Activated CD8-positive, alpha-beta memory T cell treated with anti-CD3 and anti-CD28 coated beads, Interleukin-2, amount 50 U/mL, for 24 hours (primary cell): ENCODE data around the gene BTNL3.
"Not testable (repeated sequence)": the region's sequence is repeated elsewhere in the genome, so short reads cannot be mapped to it uniquely, and the experiment has no call there.

Experiments
- DNase-seq: peaks from one replicate; pipeline ENCODE4 v3.0.0-alpha.2; 2020; ENCODE audit errors: extremely low read depth

The BTNL3 gene

DNA sequence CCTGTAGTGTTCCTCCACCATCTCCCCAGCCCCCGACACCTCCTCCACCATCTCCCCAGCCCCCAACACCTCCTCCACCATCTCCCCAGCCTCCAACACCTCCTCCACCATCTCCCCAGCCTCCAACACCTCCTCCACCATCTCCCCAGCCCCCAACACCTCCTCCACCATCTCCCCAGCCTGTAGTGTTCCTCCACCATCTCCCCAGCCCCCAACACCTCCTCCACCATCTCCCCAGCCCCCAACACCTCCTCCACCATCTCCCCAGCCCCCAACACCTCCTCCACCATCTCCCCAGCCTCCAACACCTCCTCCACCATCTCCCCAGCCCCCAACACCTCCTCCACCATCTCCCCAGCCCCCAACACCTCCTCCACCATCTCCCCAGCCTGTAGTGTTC is 57.2 kb downstream of the BTNL3 start:
- DNase-seq: not testable (repeated sequence)

DNA sequence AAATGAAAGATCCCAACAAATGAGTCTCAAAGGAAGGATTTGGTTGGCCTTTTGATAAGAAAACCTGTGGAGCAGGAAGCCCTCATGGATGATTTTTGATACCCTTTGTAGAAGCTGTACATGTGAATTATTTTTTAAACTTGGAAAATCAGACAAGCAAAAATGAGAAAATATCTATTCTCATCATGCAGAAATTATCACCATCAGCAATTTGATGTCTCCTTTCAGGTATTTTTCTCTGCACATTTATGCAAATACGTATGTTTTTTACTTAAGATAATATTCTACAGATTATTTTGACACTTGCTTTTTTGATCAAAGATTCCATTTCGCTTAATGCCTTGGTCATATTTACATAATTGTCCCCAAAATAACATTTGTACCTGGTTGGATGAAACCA is 58.6 kb downstream of the BTNL3 start:
- DNase-seq: no peak

- no peak for DNase-seq
Observed at GRCh38 chr5:181047921-181048320, 59.3 kb downstream of the BTNL3 start.

- DNase-seq: no peak
Observed at GRCh38 chr5:181050016-181050415, 61.4 kb downstream of the BTNL3 start.

- DNase-seq: no peak
Observed at GRCh38 chr5:181051841-181052671, 63.4 kb downstream of the BTNL3 start.

DNA sequence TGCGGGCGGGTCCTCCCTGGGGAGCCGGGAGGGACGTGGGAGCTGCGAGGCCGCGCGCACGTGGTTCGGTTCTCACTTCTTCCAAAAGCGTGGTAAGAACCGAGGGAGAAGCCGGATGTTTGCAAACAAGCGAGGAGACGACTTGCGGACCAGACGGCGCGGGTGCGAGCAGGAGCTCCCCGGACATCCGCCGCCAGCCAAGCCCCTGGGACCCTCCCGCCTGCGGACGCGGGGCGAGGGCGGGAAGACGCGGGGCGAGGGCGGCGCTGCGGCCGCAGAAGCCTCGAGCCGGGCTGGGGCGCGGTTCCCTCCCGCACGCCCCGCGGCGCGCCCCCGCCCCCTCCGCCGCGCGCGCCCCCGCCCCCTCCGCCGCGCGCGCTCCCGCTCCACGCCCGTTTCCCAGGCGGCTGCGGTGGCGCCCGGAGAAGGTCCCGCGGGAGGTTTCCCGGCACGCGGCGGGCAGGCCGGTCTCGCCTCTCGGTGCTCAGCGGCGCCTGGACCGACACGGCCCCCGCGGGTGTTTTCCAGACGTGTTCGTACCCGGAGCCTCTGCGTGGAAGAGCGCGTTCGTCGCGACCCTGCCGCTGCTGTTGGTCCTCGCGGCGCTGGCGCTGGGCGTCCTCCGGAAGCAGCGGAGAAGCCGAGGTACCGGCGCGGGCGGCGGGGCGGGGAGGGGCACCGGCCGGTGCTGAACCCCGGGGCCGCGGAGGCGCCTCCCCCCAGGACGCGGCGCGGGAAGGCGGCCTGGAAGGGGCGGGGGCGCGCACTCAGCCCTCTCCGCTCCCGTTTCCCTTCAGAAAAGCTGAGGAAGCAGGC is 64.2 kb downstream of the BTNL3 start:
- DNase-seq: no peak

DNA sequence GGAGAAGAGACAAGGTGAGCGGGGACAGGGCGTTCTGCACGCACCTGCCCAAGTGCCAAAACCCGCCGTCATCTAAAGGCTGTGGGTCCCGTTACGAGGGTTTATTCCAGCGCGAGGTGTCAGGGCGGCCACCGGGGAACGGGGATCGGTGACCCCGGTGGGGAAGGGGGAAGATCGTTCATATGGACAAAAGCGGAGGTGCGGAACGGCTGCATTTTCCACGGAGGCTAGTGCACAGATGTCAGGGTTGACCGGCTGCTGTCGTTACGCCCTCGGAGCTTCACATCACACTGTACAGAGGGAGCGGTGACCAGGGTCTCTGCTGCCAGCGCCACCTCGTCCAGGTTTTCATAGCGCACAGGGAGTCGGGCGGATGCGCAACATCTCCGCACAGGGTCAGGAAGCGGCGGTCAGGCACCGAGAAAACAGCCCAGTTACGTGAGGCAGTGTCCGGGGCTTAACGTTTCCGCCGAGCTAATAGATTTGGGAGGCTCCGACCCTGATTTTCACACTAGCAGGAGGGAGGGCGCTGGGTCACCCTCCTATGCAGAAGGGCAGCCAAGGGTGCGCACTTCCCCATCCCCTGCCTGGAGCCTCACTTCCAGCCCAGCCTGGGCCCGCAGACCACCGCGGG is 65.0 kb downstream of the BTNL3 start:
- DNase-seq: no peak

DNA sequence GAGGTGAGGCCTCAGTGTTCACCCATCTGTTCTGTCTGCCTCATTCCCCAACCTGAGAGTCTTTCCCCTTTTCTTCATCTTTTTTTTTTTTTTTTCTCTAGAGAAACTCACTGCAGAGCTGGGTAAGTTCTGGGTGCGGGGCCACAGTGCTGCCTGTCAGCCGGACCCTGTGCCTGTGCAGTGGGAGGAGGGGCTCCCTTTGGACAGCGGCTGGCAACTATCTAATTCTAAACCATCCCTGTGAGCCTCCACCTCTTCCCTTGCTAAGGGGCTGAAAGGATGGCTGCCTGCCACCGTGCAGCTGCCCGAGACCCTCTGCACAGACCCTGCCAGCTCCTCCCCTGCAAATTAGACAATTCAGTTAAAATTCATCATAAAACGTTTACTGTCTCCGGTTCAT is 65.5 kb downstream of the BTNL3 start:
- DNase-seq: no peak

DNA sequence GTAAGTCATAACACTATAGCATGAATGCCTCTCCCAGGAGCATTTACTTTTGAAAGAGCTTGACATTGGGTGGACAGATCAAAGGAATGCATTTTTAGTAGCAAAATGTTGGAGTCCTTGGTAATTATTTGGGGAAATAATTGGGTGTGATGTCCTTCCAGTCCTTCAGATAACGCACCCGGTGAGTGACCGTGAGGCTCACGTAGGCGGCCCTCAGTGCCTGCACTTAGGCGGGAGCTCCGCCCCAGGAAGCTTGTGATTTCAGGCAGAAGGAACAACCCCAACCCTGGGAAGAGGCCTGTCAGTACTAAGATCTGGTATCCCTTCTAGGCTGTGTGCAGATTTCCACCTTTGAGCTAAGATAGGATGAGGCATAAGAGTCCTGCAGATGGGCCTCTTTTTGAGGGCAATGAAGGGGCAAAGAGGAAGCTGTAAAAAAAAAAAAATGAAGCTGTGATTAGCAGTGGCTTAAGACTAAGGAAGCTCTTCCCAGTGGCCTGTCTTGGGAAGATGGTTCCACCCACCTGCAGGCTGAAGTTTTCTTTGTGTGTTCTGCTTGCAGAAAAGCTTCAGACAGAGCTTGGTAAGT is 66.3 kb downstream of the BTNL3 start:
- DNase-seq: no peak
